Kidney (tissue), 14 donors: ENCODE data around the gene ITGB8. TPM values are rescaled to one million over a fixed set of nuclear protein-coding genes. Genes with fewer than 3 reads are reported as not detected.

Experiments
- DNase-seq, 5 donors: peaks; one replicate each; pipeline ENCODE4 v3.0.0-alpha.2; 2013 to 2020
- FAIRE-seq: peaks from 2 replicates; lab custom pipeline; 2012; peaks lifted over from hg19 to GRCh38; lab: Jason Lieb, UNC
- H3K27ac ChIP-seq, 2 donors: one replicate each; pipeline ENCODE4 v1.7.0; 2013; ENCODE audit warnings: low read depth in 2 of 2, low read length in 2 of 2, inconsistent platforms in 1 of 2
- H3K27me3 ChIP-seq: one replicate; pipeline ENCODE4 v1.7.1; 2013; ENCODE audit warnings: low read length, inconsistent platforms; ENCODE audit not compliant: control insufficient read depth, insufficient read depth
- H3K36me3 ChIP-seq, 3 donors: one replicate each; pipeline versions ENCODE4 v1.7.0 to v1.7.1; 2013; ENCODE audit warnings: low read length in 3 of 3, control low read depth in 1 of 3, inconsistent platforms in 1 of 3; ENCODE audit not compliant: insufficient read depth in 3 of 3, control insufficient read depth in 2 of 3
- H3K4me1 ChIP-seq, 3 donors: one replicate each; pipeline versions ENCODE4 v1.7.0 to v1.7.1; 2013; ENCODE audit warnings: low read length in 3 of 3, inconsistent platforms in 1 of 3, low read depth in 1 of 3; ENCODE audit not compliant: control insufficient read depth in 2 of 3, insufficient read depth in 2 of 3
- H3K4me3 ChIP-seq, 3 donors: one replicate each; pipeline versions ENCODE4 v1.7.0 to v1.8.1; 2013; ENCODE audit warnings: low read length in 3 of 3, control low read depth in 1 of 3, inconsistent platforms in 1 of 3
- H3K9ac ChIP-seq, 3 donors: one replicate each; pipeline versions ENCODE4 v1.7.0 to v1.7.1; 2013; ENCODE audit warnings: low read length in 3 of 3, control low read depth in 1 of 3, inconsistent platforms in 1 of 3
- H3K9me3 ChIP-seq, 3 donors: one replicate each; pipeline versions ENCODE4 v1.7.0 to v1.7.1; 2013; ENCODE audit warnings: low read length in 3 of 3, control low read depth in 1 of 3, inconsistent platforms in 1 of 3; ENCODE audit not compliant: control insufficient read depth in 2 of 3, insufficient read depth in 1 of 3
- CTCF ChIP-seq: IDR thresholded peaks from 3 replicates; pipeline ENCODE4 v1.5.1; 2012; ENCODE audit warnings: mild to moderate bottlenecking, moderate library complexity, borderline replicate concordance; ENCODE audit not compliant: insufficient read depth; ENCODE audit errors: extremely low read depth
- intact Hi-C: fragments of 100-400 bp; cut with DNase I; formaldehyde crosslinking; loops from one replicate; pipeline ENCODE4 v1.11.1; 2022
- polyA plus RNA-seq: library from polyadenylated mRNA; stranded (reverse); fragments of 350-450 nt; fragmentation: Illumina TruSeq; extraction: RNeasy Lipid Tissue Mini Kit (QIAGEN cat#74804); gene quantifications from one replicate; pipeline ENCODE4 v1.2.3, GENCODE V29; 2014; ENCODE audit warnings: low read depth, low replicate concordance; ENCODE audit not compliant: insufficient read depth
- total RNA-seq: library from RNA; stranded (reverse); fragmentation: NEBNext Ultra II Directional; extraction: Animal tissue kit (Norgen Biotek cat#: 25700); gene quantifications from one replicate; pipeline ENCODE4 v1.2.1, GENCODE V29; 2021
- donor health status: control.
- donor health status: control.
- donor health status: control.
- donor health status: control.
- donor health status: control.
- donor health status: DM: yes; HTN: yes; CAD: no.
- donor health status: Normal renal cell carcinoma (clear cell type).

The ITGB8 gene
- total and polyA plus RNA-seq, 2 donors from 2014 or later: 10.3 to 213 TPM

DNA sequence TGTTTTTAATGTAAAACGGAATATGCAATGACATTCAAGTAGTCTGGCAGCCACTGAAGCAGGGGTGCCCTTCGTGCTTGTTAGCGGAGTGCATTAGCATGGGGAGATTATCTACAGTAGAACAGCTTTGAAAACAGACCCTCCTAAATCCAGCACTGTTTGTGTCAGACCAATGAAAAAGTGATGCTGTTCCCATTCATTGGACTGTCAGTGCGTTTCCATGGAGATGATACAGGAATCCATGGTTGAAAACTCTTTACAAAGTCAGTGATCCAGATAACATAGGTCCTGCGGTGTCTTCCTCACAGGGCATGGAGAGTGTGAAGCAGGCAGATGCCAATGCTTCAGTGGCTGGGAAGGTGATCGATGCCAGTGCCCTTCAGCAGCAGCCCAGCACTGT lies 73.6 kb downstream of the ITGB8 start:
- no peaks in the 10 kb centered on the region for H3K4me1 ChIP-seq
- no peak overlapping the region for H3K27ac ChIP-seq
- no peak overlapping the region for H3K4me3 ChIP-seq
- intact Hi-C loops: no loop called here
- no peaks in the 10 kb centered on the region for H3K9me3 ChIP-seq
- DNase-seq (no peak), FAIRE-seq (no peak)
- no peak overlapping the region for H3K9ac ChIP-seq
- no peak for TF ChIP-seq CTCF
- no peaks in the 10 kb centered on the region for H3K27me3 ChIP-seq
- peaks cover 0 to 6% (median 4%) of the 10 kb centered on the region in 3 donors for H3K36me3 ChIP-seq

DNA sequence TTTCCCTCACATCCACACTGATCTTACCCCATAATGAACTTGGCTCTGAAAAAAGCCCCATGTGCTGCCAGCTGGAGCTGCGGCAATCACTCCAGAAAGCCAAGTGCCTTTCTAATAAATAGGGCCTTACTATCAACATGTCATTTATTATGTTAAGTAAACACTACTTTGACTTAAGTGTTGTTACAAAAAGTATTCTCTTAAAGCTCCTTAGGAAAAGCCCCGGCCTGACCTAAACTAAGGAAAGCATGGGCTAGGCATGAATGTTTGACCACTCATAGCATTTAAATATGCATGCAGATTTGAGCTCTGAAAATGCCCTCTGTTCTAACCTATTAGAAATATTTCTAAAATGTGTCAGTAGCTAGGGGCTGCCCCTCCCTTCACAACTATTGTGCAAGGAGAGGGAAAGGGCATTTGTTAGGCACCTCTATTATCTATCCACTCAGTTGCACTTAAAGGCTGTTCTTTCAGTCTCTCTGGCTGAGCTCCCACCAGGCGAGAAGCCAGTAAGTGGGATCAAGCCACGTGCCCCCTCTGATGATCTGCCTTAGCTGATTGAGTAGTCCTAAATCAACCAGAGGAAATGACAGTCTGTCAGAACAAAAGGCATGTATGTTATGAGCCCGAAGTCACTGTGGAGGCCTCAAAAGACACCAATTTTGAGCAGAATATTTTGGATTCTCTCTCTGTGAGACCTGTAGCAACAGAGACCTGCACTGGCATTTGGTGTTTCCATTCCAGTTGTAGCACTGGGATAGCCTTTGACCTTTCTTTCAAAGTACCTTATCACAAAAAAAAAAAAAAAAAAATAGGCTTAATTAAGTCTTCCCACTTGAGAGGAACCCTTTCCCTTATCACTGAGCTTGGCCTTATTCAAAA lies 77.1 kb downstream of the ITGB8 start:
- H3K27me3 ChIP-seq: no peaks in the 10 kb centered on the region
- TF ChIP-seq CTCF: no peak
- H3K9me3 ChIP-seq: no peaks in the 10 kb centered on the region
- DNase-seq: peak in 2 of 5 donors; percentile 30 to 67
- intact Hi-C loops: no loop called here
- no peak for FAIRE-seq
- no peaks in the 10 kb centered on the region for H3K4me1 ChIP-seq
- H3K9ac ChIP-seq: no peak overlapping the region
- H3K36me3 ChIP-seq: peaks cover 0 to 11% (median 4%) of the 10 kb centered on the region in 3 donors
- H3K4me3 ChIP-seq: no peak overlapping the region
- H3K27ac ChIP-seq: peak overlapping the region in 1 of 2 donors; percentile 18

DNA sequence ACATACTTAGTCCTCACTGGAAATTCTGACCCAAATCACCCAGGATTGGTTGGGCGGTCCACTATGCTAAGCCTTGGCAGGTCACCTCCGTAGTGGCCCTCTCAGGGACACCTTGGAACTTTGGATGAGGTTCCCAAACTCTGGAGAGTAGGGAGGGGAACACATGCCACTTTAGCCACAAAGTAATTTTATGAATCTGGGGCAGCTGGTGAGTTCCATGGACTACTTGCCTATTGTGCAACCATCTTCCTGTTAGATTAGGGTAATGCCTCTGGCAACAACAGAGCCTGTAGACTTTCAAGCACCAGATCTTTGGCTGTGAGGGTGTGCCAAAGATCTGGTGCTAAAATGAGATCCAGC lies 77.7 kb downstream of the ITGB8 start:
- no peaks in the 10 kb centered on the region for H3K27me3 ChIP-seq
- intact Hi-C loops: no loop called here
- no peak for TF ChIP-seq CTCF
- no peaks in the 10 kb centered on the region for H3K9me3 ChIP-seq
- FAIRE-seq: no peak
- no peak overlapping the region for H3K9ac ChIP-seq
- H3K36me3 ChIP-seq: peaks cover 0 to 11% (median 4%) of the 10 kb centered on the region in 3 donors
- no peak overlapping the region for H3K27ac ChIP-seq
- no peak overlapping the region for H3K4me3 ChIP-seq
- no peak for DNase-seq
- no peaks in the 10 kb centered on the region for H3K4me1 ChIP-seq
